Activated CD4-positive, alpha-beta T cell treated with anti-CD3 and anti-CD28 coated beads for 1 hour (primary cell): ENCODE results near the gene RASGRF2.
"Not testable (repeated sequence)": the region's sequence is repeated elsewhere in the genome, so short reads cannot be mapped to it uniquely, and the experiment has no call there.

Source experiments
- DNase-seq: peaks from one replicate; pipeline ENCODE4 v3.0.0-alpha.2; 2020

Gene RASGRF2

GRCh38 chr5:81023261-81023970, 63.3 kb downstream of the RASGRF2 start:
- no peak for DNase-seq

- DNase-seq: no peak
Observed at GRCh38 chr5:81027481-81028058, 67.4 kb downstream of the RASGRF2 start.

GRCh38 chr5:81028888-81029287, 68.7 kb downstream of the RASGRF2 start:
- DNase-seq: not testable (repeated sequence)

- DNase-seq: not testable (repeated sequence)
Observed at GRCh38 chr5:81029736-81030135, 69.6 kb downstream of the RASGRF2 start.

- DNase-seq: not testable (repeated sequence)
Observed at GRCh38 chr5:81030236-81031034, 70.3 kb downstream of the RASGRF2 start.

GRCh38 chr5:81035522-81035921, 75.4 kb downstream of the RASGRF2 start:
- no peak for DNase-seq

- DNase-seq: no peak
Observed at GRCh38 chr5:81038495-81038894, 78.3 kb downstream of the RASGRF2 start.

- DNase-seq: no peak
Observed at GRCh38 chr5:81044868-81045267, 84.7 kb downstream of the RASGRF2 start.

GRCh38 chr5:81045389-81045807, 85.2 kb downstream of the RASGRF2 start:
- DNase-seq: no peak

GRCh38 chr5:81046041-81046440, 85.9 kb downstream of the RASGRF2 start:
- no peak for DNase-seq

- no peak for DNase-seq
Observed at GRCh38 chr5:81052325-81052724, 92.2 kb downstream of the RASGRF2 start.

- not testable (repeated sequence) for DNase-seq
Observed at GRCh38 chr5:81053282-81053681, 93.1 kb downstream of the RASGRF2 start.

- DNase-seq: no peak
Observed at GRCh38 chr5:81058121-81058520, 98.0 kb downstream of the RASGRF2 start.

GRCh38 chr5:81065492-81065891, 105.3 kb downstream of the RASGRF2 start:
- no peak for DNase-seq

GRCh38 chr5:81066102-81066501, 105.9 kb downstream of the RASGRF2 start:
- DNase-seq: no peak

GRCh38 chr5:81067406-81067805, 107.2 kb downstream of the RASGRF2 start:
- DNase-seq: no peak

GRCh38 chr5:81068063-81068462, 107.9 kb downstream of the RASGRF2 start:
- no peak for DNase-seq

GRCh38 chr5:81068635-81069034, 108.5 kb downstream of the RASGRF2 start:
- DNase-seq: no peak

GRCh38 chr5:81069990-81070389, 109.8 kb downstream of the RASGRF2 start:
- no peak for DNase-seq

GRCh38 chr5:81070571-81071255, 110.5 kb downstream of the RASGRF2 start:
- DNase-seq: no peak

GRCh38 chr5:81075041-81075440, 114.9 kb downstream of the RASGRF2 start:
- no peak for DNase-seq

GRCh38 chr5:81077105-81077504, 116.9 kb downstream of the RASGRF2 start:
- DNase-seq: no peak

- no peak for DNase-seq
Observed at GRCh38 chr5:81078930-81079329, 118.8 kb downstream of the RASGRF2 start.
